B cell (primary cell): Measurements from ENCODE around the gene ABHD3. TPM values are rescaled to one million over a fixed set of nuclear protein-coding genes. Genes with fewer than 3 reads are reported as not detected.

Experiments
- ATAC-seq: fragments of 200-7000 bp; cut with Tn5 transposase; one replicate; pipeline ENCODE4 v1.10.0; 2021; ENCODE audit warnings: low read depth, mild to moderate bottlenecking, moderate number of reproducible peaks, moderate library complexity
- CTCF ChIA-PET: fragments of 350-600 bp; sonication (Branson Sonifier 250); formaldehyde crosslinking; loops from one replicate; lab custom pipeline; 2021; ENCODE audit warnings: antibody characterized with exemption, inconsistent platforms; lab: Charles Lee
- POLR2A ChIA-PET: fragments of 350-600 bp; sonication (Branson Sonifier 250); formaldehyde crosslinking; loops from one replicate; lab custom pipeline; 2021; ENCODE audit warnings: antibody characterized with exemption; lab: Charles Lee
- DNase-seq: peaks from one replicate; pipeline ENCODE4 v3.0.0; 2013
- H2AFZ ChIP-seq: 2 replicates; pipeline ENCODE4 v1.6.1; 2012; ENCODE audit warnings: mild to moderate bottlenecking, low read depth, low read length; ENCODE audit not compliant: insufficient read depth, poor library complexity, severe bottlenecking
- H3K27ac ChIP-seq, 2 donors: 1 replicate in 1 of 2; 2 replicates in 1 of 2; pipeline ENCODE4 v1.5.1; 2012 to 2013; ENCODE audit warnings: low read length in 2 of 2, mild to moderate bottlenecking in 2 of 2, moderate library complexity in 1 of 2
- H3K27me3 ChIP-seq, 4 experiments: fragments of 200-600 bp in 1 of 4; sonication (generic) in 1 of 4; replicated peaks in 1 of 4; 1 replicate in 2 of 4; 2 replicates in 2 of 4; pipeline versions ENCODE4 v1.6.1 to v1.7.0; 2013 to 2016; ENCODE audit warnings: low read length in 3 of 4, mild to moderate bottlenecking in 2 of 4, mixed read lengths in 1 of 4, moderate library complexity in 1 of 4; ENCODE audit not compliant: insufficient read depth in 4 of 4, control insufficient read depth in 3 of 4; ENCODE audit errors: control extremely low read depth in 1 of 4
- H3K36me3 ChIP-seq, 2 experiments: replicated peaks in 1 of 2; 1 replicate in 1 of 2; 2 replicates in 1 of 2; pipeline versions ENCODE4 v1.6.1 to v1.7.1; 2013; ENCODE audit warnings: low read length in 1 of 2; ENCODE audit not compliant: insufficient read depth in 2 of 2, control insufficient read depth in 1 of 2; ENCODE audit errors: control extremely low read depth in 1 of 2, extremely low read depth in 1 of 2
- H3K4me1 ChIP-seq, 2 donors: fragments of 200-600 bp in 1 of 2; sonication (generic) in 1 of 2; 1 replicate in 1 of 2; 2 replicates in 1 of 2; pipeline versions ENCODE4 v1.5.1 to v1.6.1; 2013 to 2017; ENCODE audit warnings: low read length in 2 of 2; ENCODE audit not compliant: control insufficient read depth in 2 of 2, insufficient read depth in 2 of 2
- H3K4me2 ChIP-seq: replicated peaks from 2 replicates; pipeline ENCODE3; 2012; ENCODE audit warnings: mild to moderate bottlenecking, low read depth, low read length; ENCODE audit not compliant: poor library complexity, severe bottlenecking
- H3K4me3 ChIP-seq, 5 experiments: fragments of 200-600 bp in 1 of 5; sonication (generic) in 1 of 5; 1 replicate in 3 of 5; 2 replicates in 2 of 5; pipeline versions ENCODE4 v1.5.1 to v1.7.0; 2011 to 2016; ENCODE audit warnings: low read length in 4 of 5, mild to moderate bottlenecking in 4 of 5, low read depth in 2 of 5, control low read depth in 1 of 5, moderate library complexity in 1 of 5; ENCODE audit not compliant: insufficient read depth in 1 of 5; ENCODE audit errors: control extremely low read depth in 1 of 5, extremely low read depth in 1 of 5
- H3K79me2 ChIP-seq: fragments of 200-600 bp; sonication (generic); one replicate; pipeline ENCODE4 v1.6.0; 2016; ENCODE audit warnings: low read length; ENCODE audit not compliant: control insufficient read depth, insufficient read depth
- H3K9ac ChIP-seq: fragments of 200-600 bp; sonication (generic); 2 replicates; pipeline ENCODE4 v1.6.1; 2017; ENCODE audit warnings: mild to moderate bottlenecking, low read length, moderate library complexity
- H3K9me3 ChIP-seq, 3 donors: one replicate each; pipeline versions ENCODE4 v1.6.1 to v1.7.1; 2013; ENCODE audit warnings: low read length in 2 of 3; ENCODE audit not compliant: control insufficient read depth in 2 of 3, insufficient read depth in 1 of 3; ENCODE audit errors: control extremely low read depth in 1 of 3
- H4K20me1 ChIP-seq: 2 replicates; pipeline ENCODE4 v1.6.0; 2012; ENCODE audit warnings: mild to moderate bottlenecking, low read length; ENCODE audit not compliant: insufficient read depth, control insufficient read depth, poor library complexity, severe bottlenecking
- H3K27ac Mint-ChIP-seq: one replicate; pipeline ENCODE4 v1.8.0; 2021; ENCODE audit warnings: mixed read lengths
- H3K27me3 Mint-ChIP-seq: one replicate; pipeline ENCODE4 v1.8.0; 2021; ENCODE audit warnings: mixed read lengths
- H3K4me1 Mint-ChIP-seq: one replicate; pipeline ENCODE4 v1.8.0; 2021; ENCODE audit warnings: mixed read lengths
- H3K4me3 Mint-ChIP-seq: one replicate; pipeline ENCODE4 v1.8.0; 2021; ENCODE audit warnings: mixed read lengths
- H3K9me3 Mint-ChIP-seq: one replicate; pipeline ENCODE4 v1.8.0; 2022; ENCODE audit warnings: mixed read lengths; ENCODE audit not compliant: insufficient read depth
- EZH2 ChIP-seq: IDR thresholded peaks from 2 replicates; pipeline ENCODE4 v1.6.1; 2012; ENCODE audit warnings: borderline replicate concordance, low read depth, mild to moderate bottlenecking, moderate library complexity, low read length; ENCODE audit not compliant: insufficient read depth, poor library complexity, severe bottlenecking
- whole genome bisulfite sequencing: methylation state at CpG from one replicate; pipeline ENCODE4 v1.1.5; 2013; ENCODE audit warnings: missing lambda C conversion rate; ENCODE audit not compliant: insufficient coverage; 5-methylcytosine and 5-hydroxymethylcytosine counted together
- intact Hi-C: fragments of 100-400 bp; cut with micrococcal nuclease; formaldehyde crosslinking; loops from one replicate; pipeline ENCODE4 v1.10.0; 2022
- polyA plus RNA-seq: library from polyadenylated mRNA; depleted of rRNA; stranded (reverse); fragments of >200 nt; gene quantifications from 2 replicates; pipeline ENCODE4 v1.2.3, GENCODE V29; 2012
- total RNA-seq, 2 donors: library from RNA; stranded (reverse); fragments of 120-200 nt in 1 of 2; gene quantifications; 1 replicate in 1 of 2; 2 replicates in 1 of 2; pipeline versions ENCODE4 v1.2.3 to v1.2.4, GENCODE V29; 2013 to 2022
- TF ChIP-seq, protein P1 (sequence below): fragments of 200-600 bp; IDR thresholded peaks from one replicate; pipeline ENCODE4 v1.8.0; 2022; ENCODE audit warnings: antibody characterized with exemption, mild to moderate bottlenecking

The ABHD3 gene
- total and polyA plus RNA-seq, 2 donors (not counting 1 experiment from before 2014, with no cell fraction given): 24.7 to 27.6 TPM

DNA sequence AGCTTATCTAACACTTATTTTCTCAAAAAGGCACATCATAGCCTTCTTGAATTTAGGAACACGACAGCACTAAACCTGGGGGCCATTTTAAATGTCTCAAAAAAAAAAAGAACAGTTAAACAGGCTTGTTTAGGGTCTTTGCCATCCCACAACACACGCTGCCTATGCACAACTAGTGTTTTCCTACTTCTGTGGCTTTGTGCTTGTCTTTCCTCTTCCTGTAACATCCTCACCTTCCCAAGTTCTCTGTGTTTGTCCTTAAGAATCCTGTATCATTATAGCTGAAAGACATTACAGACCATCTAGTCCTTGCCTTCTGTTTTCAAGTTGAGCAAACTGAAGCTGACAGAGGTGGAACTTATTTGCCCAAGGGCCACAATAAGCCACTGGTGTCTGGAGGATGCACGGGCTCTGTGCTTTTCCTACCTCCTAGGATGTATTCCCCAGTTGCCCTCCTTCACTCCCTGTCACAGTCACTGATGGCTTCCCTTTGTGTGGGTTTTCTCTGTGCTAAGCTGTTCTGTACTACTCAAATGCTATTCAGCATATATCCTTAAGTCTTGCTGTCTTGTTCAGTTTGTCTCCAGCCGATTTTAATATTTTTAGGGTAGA lies 69.9 kb downstream of the ABHD3 start:
- ChIA-PET CTCF (no interaction called here), POLR2A (no interaction called here)
- WGBS: 92% methylated on average over 2 of the region's 4 CpGs
- H3K36me3 ChIP-seq: peaks cover 1 to 15% of the 10 kb centered on the region in 2 experiments
- H3K4me1 Mint-ChIP-seq: peaks cover 15% of the 10 kb centered on the region
- H3K4me3 Mint-ChIP-seq: no peak overlapping the region
- H2AFZ ChIP-seq: no peak overlapping the region
- no peaks in the 10 kb centered on the region for H3K79me2 ChIP-seq
- no peak overlapping the region for H3K4me3 ChIP-seq
- ATAC-seq: no peak
- intact Hi-C loops: no loop called here
- H3K27ac Mint-ChIP-seq: peak overlapping the region; percentile 46
- no peaks in the 10 kb centered on the region for H3K9me3 Mint-ChIP-seq
- no peak overlapping the region for H3K4me2 ChIP-seq
- no peak overlapping the region for H3K27ac ChIP-seq
- no peaks in the 10 kb centered on the region for H3K9me3 ChIP-seq
- H3K27me3 ChIP-seq: no peaks in the 10 kb centered on the region
- no peak for DNase-seq
- no peaks in the 10 kb centered on the region for H3K27me3 Mint-ChIP-seq
- TF ChIP-seq, protein P1, sequence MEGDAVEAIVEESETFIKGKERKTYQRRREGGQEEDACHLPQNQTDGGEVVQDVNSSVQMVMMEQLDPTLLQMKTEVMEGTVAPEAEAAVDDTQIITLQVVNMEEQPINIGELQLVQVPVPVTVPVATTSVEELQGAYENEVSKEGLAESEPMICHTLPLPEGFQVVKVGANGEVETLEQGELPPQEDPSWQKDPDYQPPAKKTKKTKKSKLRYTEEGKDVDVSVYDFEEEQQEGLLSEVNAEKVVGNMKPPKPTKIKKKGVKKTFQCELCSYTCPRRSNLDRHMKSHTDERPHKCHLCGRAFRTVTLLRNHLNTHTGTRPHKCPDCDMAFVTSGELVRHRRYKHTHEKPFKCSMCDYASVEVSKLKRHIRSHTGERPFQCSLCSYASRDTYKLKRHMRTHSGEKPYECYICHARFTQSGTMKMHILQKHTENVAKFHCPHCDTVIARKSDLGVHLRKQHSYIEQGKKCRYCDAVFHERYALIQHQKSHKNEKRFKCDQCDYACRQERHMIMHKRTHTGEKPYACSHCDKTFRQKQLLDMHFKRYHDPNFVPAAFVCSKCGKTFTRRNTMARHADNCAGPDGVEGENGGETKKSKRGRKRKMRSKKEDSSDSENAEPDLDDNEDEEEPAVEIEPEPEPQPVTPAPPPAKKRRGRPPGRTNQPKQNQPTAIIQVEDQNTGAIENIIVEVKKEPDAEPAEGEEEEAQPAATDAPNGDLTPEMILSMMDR: no peak
- no peak for TF ChIP-seq EZH2
- no peak overlapping the region for H3K9ac ChIP-seq
- peaks cover 0 to 7% of the 10 kb centered on the region in 2 donors for H3K4me1 ChIP-seq
- no peaks in the 10 kb centered on the region for H4K20me1 ChIP-seq

DNA sequence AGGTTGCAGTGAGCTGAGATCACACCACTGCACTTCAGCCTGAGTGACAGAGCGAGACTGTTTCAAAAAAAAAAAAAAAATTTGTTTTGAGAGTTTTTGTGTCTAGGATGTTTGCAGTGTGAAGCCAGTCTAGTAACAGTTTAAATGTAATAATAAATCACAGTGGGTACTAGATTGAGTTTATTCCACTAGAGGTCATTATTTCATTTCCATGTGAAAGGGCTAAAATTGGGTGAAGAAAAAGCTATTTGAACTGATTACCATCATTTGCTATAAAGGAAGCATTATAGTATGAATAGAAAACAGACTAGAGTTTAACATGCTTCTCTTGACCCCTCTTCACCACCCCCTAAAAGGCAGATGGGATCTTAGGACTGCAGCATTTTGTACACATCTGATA lies 72.2 kb downstream of the ABHD3 start:
- Histone ChIP-seq H4K20me1 (no peaks in the 10 kb centered on the region), H3K36me3 (peaks cover 3 to 17% of the 10 kb centered on the region in 2 experiments), H2AFZ (no peak overlapping the region), H3K27ac (no peak overlapping the region), H3K4me3 (no peak overlapping the region), H3K4me1 (peaks cover 0 to 5% of the 10 kb centered on the region in 2 donors), H3K79me2 (peaks cover 4% of the 10 kb centered on the region), H3K9me3 (no peaks in the 10 kb centered on the region), H3K4me2 (no peak overlapping the region), H3K27me3 (no peaks in the 10 kb centered on the region), H3K9ac (no peak overlapping the region)
- WGBS: no CpG with 5 or more reads among the region's 1 CpG
- ChIA-PET CTCF (interaction anchor here (0.7 to 2.2 kb wide), 4 partner anchors 8 to 324 kb away, joined by 3 to 7 read pairs (median 4); no protein-coding TSS in a partner anchor), POLR2A (interaction anchor here (0.7 kb wide), 1 partner anchor 356 kb away, joined by 3 read pairs; no protein-coding TSS in a partner anchor)
- TF ChIP-seq, protein P1: no peak
- no peak for TF ChIP-seq EZH2
- H3K4me3 Mint-ChIP-seq: no peak overlapping the region
- ATAC-seq: no peak
- H3K4me1 Mint-ChIP-seq: peaks cover 16% of the 10 kb centered on the region
- H3K27me3 Mint-ChIP-seq: no peaks in the 10 kb centered on the region
- no peak overlapping the region for H3K27ac Mint-ChIP-seq
- H3K9me3 Mint-ChIP-seq: no peaks in the 10 kb centered on the region
- intact Hi-C loops: no loop called here
- DNase-seq: no peak
